GM21737 (cell line): ENCODE measurements around the gene HDAC2.
"Not testable (repeated sequence)": the region's sequence is repeated elsewhere in the genome, so short reads cannot be mapped to it uniquely, and the experiment has no call there.

ENCODE experiments used
- ATAC-seq: cut with Tn5 transposase; IDR thresholded peaks from one replicate; pipeline ENCODE4 v1.9.1; 2021; ENCODE audit warnings: mild to moderate bottlenecking, moderate library complexity; ENCODE audit not compliant: unreplicated experiment

HDAC2 gene

DNA sequence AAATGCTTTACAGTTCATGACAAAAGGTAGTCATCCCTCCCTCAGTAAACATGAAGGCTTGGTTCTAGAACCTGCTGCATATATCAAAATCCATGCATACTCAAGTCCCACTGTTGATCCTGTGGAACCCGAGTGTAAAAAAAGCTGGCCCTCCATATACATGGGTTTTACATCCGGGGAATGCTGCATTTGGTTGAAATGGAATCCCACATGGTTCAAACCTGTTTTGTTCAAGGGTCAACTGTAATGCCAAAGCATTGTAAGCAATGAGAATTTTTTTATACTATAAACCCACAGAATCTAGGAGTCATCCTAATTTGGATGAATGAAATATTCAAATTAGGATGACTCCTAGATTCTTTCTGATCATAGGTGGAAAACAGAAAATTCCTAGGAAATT, 5.9 kb upstream of the HDAC2 start:
- ATAC-seq: no peak

DNA sequence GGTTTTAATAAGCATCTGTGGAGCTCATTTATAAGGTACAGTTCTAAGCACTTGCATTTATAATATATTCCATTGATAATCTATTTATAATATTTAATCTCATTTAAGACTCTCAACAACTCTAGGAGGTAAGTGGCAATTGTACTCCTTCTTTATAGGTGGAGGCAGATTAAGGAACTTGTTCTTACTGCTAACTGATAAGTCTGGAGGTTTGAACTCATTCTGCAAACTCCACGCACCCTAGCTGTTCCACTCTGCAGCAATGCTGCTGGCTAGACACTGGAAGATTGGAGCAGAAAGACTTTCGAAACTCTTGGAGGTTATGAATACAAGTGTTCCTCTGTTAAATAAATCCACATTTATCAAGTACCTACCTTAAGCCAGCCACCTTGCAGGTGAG, 793 bp upstream of the HDAC2 start:
- no peak for ATAC-seq

DNA sequence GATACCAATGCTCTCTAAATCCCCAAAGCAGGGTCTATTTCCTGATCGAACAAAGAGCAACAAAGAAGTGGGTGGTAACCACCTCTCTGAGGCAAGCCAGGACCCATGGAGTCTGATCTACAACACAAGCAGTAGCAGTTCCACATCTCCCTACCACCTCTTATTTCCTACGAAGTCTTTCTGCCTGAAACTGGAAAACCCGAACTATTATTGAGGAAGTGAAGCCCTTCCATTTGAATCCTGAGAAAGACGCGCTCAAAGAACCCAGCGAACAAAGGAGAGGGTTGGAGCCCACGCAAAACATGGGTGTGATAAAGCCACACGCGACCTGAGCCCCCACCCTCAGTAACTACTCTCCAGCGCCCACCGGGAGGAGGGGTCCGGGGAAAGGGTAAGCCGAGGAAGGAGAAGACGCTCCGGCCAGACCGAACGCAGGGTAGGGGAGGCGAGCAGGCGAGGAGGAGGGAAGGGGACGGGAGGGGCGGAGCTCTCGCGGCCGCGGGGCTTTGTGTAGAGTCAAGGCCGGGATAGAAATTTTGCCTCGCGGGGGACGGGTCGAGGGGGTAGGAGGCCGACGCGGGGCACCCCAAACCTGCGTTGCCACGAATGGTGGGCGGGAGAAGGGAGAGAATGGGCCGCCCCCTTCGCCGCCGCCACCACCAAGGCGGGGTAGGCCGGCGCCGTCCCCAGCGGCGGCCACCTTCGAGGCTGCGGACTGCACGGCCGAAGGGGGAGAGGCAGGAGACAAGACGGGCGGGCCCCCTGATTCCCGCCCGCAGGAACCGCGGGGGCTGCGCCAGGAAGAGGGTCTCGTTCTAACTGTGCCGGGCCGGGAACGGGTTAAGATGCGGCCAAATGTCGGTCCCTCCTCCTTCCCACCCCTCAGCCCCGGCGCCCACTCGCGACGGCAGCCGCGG, 802 bp downstream of the HDAC2 start:
- ATAC-seq: peak; percentile 34

DNA sequence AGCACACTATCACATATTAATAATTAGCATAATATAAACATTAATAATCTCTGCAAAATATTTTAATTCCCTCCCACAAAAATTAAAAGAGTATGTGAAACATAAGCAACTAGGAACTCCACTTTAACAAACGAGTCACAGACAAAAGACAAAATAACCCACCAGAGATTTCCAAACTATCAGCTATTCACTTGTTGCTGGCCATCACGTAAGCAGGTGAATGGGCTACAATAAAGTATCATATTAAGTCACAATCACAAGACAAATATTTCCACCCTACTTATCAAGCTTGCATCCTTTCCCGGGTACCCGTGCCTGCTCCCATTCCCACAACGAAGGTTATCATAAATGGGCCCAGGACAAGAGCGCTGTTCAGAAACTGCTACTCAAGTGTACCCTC, 2.5 kb downstream of the HDAC2 start:
- ATAC-seq: no peak

DNA sequence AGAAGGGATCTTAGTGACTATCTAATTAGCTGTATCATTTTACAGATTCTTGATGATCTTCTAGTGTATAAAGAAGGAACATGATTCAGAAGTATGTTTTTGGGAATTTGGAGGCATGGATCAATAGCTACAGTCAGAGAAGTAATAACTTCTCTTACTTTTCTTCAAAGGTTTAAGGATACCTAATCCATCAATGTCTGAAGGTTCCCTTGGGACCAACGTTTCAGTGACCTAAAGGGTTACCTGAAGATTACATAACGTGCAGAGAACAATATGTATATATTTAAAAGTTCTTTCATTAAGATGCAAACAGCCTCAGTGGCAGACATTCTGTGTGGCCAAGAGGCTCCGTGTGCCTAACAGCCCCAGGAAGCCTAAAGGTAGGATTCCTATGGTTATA, 3.2 kb downstream of the HDAC2 start:
- ATAC-seq: no peak

DNA sequence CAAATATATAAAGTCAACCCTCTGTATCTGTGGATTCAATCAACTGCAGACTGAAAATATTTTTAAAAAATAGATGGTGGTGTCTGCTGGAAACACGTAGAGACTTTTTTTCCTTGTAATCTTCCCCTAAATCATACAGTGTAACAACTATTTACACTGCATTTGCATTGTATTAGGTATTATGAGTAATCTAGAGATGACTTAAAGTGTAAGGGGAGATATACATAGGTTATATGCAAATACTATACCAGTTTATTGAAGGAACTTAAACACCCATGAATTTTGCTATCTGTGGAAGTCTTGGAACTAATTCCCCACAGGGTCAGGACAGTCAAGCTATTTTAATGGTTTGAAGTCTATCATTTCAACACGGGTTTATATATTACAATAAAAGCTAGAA, 10.2 kb downstream of the HDAC2 start:
- no peak for ATAC-seq

DNA sequence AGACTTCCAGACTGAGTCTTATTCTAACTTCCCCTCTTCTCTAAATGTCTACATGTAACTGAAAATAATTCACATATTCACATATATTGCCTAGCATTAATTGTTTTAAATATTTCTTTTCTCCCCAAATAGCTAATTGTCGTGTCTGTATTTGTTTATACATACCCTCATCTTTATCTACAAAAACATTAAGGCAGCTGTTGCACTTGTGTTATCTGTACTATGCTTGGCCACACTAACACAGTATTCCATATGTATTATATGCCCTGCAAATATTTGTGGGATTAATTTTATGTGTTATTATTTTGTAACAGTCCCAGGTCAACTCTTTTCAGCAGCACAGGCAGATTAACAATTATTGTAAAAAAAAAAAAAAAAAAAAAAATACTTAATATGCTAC, 11.7 kb downstream of the HDAC2 start:
- ATAC-seq: no peak

DNA sequence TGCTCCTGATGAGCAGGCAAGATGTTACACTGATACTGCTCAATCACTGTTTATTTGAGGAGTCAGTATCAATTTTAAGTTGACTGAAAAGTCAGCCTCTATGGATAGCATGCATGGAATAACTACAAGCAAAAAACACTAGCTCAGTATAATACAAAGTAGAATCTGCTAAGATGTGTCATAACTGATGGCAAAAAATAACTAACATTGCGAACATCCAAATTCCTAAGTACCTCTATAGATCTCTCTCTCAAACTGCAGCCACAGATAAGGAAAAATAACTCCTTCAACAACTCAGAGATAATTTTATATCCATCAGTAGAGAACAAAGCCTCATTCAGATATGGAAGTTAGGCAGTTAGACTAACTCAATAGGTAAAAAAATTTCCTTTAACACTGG, 16.3 kb downstream of the HDAC2 start:
- ATAC-seq: no peak

DNA sequence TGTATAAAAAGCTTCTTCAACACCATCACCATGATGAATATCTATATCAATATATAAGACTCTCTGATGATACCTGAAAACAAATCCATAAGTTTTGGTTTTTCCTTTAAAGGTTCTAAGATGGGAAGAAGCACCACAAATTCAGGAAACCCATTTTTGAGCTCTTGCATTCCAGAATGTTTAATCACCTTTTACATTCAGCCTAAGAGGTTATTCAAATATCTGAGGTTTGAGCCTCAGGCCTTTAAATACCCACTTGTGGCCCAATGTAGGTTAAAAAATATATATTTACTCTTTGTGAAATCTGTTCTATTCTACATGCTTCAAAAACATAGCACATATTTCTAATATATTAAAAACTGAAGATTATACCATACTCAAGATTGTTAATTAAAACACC, 17.6 kb downstream of the HDAC2 start:
- ATAC-seq: no peak

DNA sequence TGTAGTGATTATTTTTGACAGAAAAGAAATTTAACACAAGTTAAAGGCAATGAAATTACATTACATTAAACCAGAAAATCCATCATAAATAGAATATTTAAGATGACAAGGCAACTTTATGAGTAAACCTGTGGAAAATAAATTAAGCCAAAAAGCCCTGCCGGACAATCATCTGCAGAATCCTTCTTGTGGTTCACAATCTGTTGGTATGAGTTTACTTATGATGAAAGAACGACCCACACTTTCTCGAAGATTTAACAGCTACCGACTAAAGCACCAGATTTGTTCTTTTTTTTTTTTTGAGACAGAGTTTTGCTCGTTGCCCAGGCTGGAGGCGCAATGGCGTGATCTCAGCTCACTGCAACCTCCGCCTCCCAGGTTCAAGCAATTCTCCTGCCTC, 21.4 kb downstream of the HDAC2 start:
- no peak for ATAC-seq

DNA sequence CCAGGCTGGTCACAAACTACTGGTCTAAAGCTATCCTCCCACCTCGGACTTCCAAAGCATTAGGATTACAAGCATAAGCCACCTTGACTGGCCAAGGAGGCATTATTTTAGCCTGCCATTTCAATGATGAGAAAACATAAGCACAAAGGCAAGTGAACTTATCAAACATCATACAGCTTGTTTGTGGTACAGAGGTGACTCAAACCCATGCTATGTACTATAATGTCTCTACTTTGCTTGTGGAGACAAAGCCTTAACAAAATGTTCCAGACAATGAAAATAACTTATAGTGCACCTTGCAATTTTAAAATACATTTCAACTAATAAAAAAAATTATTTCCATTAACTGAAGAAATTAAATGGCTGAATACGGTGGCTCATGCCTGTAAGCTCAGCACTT, 26.2 kb downstream of the HDAC2 start:
- ATAC-seq: no peak

DNA sequence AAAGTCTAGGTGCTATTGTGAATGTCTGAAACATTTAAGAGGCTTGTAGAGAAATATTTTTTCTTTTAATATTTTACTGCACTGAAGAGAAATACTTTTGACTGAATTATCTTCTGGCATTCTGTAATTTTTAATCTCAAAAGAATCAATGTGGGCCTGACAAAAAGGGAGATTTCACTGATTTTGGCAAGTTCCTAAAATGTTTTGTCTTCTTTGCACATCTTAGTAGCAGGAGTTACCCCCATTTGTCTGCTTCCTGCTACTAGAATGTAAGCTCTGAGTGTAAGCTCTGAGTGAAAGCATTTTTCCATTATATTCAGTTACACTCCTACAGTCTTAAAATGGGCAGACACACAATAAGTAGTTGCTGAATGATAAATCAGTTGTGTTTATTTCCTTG, 31.1 kb downstream of the HDAC2 start:
- ATAC-seq: no peak

DNA sequence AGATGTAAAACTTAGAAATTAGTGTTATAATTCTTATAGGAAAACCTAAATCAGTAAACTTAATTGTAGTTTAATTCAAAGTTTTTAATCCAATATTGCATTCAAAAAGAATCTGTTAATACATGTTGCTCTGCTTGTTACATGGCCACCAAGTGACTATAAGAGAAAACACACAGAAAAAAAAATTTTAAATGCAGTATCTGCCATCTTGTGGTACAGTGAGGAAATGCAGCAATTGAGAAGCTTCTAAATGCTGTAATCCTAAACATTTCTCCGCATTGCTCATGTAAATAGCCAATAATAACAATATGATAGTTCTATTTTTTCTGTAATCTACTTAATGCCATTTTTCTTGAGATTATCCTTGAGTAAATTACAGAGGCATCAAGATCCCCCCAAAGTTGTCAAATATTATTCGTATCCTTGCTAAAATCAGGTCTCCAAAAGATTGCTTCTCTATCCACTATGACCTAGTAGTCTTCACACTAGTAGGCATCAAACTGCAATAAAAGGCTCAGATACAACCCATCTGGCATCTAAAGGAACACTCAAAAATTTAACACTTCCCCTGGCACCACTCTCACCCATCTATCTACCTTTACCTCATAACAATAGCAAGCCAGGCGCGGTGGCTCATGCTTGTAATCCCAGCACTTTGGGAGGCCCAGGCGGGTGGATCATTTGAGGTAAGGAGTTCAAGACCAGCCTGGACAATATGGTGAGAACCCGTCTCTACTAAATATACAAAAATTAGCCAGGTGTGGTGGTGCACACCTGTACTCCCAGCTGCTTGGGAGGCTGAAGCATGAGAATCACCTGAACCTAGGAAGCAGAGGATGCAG, 34.6 kb downstream of the HDAC2 start:
- peak; percentile 93 for ATAC-seq

DNA sequence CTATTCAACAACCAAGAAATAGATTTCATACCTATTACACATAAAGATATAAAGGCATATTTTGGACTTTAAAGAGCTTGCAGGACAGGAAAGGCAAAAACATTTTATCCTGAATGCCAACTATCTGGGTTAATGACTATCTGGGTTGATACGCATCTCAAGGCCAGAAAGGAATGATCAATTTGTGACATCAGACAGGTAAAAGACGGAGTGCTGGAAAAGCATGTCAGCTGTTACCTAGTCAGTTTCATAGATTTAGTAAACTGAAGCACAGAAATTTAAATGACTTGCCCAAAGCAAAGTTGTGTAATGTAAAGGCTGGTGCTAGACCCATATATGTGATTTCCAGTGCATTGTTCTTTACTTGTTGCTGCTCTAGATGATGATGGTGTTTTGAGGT, 36.8 kb downstream of the HDAC2 start:
- ATAC-seq: no peak

DNA sequence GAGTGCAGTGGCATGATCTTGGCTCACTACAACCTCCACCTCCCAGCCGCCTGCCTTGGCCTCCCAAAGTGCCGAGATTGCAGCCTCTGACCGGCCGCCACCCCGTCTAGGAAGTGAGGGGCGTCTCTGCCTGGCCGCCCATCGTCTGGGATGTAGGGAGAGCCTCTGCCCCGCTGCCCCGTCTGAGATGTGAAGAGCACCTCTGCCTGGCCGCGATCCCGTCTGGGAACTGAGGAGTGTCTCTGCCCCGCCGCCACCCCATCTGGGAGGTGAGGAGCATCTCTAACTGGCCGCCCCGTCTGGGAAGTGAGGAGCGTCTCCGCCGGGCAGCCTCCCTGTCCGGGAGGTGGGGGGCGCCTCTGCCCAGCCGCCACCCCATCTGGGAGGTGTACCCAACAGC, 39.0 kb downstream of the HDAC2 start:
- not testable (repeated sequence) for ATAC-seq

DNA sequence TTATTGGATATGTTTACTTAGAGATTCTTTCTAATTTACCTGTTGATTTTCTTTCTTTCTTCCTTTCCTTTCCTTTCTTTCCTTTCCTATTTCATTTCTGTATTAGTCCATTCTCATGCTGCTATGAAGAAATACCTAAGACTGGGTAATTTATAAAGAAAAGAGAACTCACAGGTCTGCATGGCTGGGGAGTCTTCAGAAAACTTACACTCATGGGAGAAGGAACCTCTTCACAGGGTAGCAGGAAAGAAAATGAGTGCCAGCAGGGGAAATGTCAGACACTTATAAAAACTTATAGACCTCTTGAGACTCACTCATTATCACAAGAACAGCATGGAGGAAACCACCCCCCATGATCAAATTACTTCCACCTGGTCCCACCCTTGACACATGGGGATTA, 40.8 kb downstream of the HDAC2 start:
- ATAC-seq: no peak

DNA sequence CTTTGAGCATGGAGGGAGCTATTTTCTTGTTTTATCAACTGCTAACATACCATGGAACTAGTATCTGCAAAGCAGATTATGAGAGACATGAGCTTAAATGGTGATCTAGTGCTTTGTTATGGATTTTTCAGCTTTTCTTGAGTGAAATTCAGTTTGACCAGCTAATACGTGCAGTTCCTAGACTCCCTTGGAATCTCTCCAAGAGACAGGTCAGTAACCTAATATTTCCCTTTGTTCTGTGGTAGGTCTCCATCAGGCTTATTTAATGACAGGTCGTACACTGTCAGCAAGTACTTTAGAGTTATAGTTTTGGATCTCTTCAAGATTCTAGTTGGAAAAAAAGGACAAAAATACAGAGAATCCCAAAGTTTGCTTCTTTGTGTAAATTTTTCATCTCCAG, 43.9 kb downstream of the HDAC2 start:
- no peak for ATAC-seq

DNA sequence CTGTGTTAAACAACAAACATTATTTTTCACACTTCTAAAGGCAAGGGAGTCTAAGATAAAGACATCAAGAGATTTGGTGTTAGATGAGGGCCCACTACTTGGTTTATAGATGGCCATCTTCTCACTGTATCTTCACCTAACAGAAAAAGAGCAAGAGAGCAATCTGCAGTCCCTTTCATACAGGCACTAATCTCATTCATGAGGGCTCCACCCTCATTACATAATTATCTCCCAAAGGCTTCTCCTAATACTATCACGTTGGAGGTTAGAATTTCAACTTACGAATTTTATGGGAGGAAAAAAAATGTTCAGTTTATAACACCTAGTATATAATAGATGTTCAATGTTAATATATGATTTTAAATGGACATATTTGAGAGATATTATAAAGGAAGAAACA, 45.6 kb downstream of the HDAC2 start:
- ATAC-seq: no peak

DNA sequence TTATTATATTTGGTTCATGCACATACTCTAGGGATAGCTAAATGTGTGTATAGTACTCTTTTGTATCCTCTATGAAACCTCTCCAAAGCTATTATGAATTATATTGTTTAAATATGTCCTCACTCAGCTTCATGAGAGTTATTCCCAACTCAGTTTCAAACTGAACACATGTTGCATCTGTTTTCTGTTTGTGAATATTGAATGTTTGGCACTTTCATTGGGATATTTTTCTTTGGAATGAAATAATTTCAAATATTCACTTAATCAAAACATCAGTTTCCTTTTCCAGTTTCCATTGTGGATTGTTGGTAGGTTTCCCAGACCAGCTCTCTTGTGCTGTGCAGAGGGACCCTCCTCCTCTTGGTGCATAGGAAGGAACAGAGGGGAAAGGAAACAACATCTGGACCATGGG, 46.6 kb downstream of the HDAC2 start:
- no peak for ATAC-seq

DNA sequence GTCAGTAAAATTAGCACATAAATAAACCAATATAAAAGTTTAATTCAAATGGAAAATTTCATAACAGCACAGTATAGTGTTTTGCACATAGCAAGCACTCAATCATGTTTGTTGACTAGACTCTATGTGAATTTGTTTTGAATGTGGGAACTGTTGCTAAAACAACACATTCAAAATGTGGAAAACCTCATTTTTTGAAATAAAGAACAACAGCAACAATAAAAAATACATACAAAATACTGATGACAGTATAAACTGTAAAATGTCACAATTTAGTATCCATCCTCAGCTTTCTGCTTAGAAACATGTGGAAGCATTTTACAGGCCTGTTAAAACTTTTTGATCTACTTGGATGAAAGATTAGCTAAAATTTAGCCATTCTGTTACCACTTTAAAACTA, 47.4 kb downstream of the HDAC2 start:
- ATAC-seq: no peak

DNA sequence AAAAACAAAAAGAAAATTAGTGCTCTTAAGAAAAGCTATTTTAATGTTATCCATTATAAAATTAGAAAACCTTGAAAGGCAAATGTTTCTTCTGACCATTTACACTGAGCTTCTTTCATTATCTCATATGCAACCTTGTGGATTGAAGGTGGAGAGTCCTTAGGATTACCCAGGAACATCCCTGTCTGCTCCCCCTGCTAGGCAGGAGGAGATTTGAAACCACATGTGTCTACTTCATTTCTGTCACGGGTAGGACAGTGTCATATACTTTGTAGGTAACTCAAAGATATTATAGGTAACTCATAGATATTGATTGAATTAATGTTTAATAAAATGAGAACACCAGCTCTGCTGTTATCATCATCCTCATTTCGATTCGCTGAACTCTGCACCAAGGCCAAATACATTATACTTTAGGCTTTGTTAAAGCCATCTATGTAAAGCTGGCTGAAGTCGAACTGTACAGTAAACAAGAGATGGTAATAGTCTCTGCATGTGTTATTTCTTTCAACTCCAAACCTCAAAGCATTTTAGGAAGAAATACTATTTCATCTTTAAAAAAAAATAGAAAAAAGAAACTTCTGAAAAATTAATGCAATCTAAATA, 49.5 kb downstream of the HDAC2 start:
- ATAC-seq: no peak
